ENCODE results near the gene GADD45G. TPM values are rescaled to one million over a fixed set of nuclear protein-coding genes. Genes with fewer than 3 reads are reported as not detected.

Gene GADD45G
- total RNA-seq, 1 experiment from 2014 or later: 0.39 TPM

- POLR2A ChIA-PET (ENCODE audit: low non-redundant PET): no interaction called here
- CTCF ChIA-PET: no interaction called here
- TF ChIP-seq CTCF (conservative IDR thresholded peaks at IDR 0.05; ENCODE audit: low read depth, low read length) (no peak), EZH2 (IDR thresholded peaks at IDR 0.05; ENCODE audit: borderline replicate concordance, low read depth, low read length, poor library complexity, severe bottlenecking) (no peak)
- Histone ChIP-seq H3K27me3 (replicated peaks; ENCODE audit: insufficient read depth, low read depth, low read length, poor library complexity) (no peaks in the 10 kb centered on the region), H3K4me3 (ENCODE audit: low read depth, low read length, poor library complexity, severe bottlenecking) (no peak overlapping the region), H3K9me3 (ENCODE audit: low read depth, low read length, poor library complexity, severe bottlenecking) (no peaks in the 10 kb centered on the region), H3K36me3 (ENCODE audit: insufficient read depth, low read length, poor library complexity, severe bottlenecking) (no peaks in the 10 kb centered on the region), H3K27ac (ENCODE audit: low read depth, low read length, poor library complexity, severe bottlenecking) (no peak overlapping the region), H3K4me1 (ENCODE audit: insufficient read depth, low read length, poor library complexity, severe bottlenecking) (no peaks in the 10 kb centered on the region)
- no peak for DNase-seq (ENCODE audit: low spot score)
- intact Hi-C loops (cut with micrococcal nuclease; ENCODE audit: unreplicated experiment): no loop called here
- BruUV-seq (replicated peaks): no TSS peak
Measured at GRCh38 chr9:89642789-89643188, 38.0 kb downstream of the GADD45G start.

GRCh38 chr9:89646189-89646939 is 41.6 kb downstream of the GADD45G start:
- POLR2A ChIA-PET (ENCODE audit: low non-redundant PET): no interaction called here
- BruUV-seq (replicated peaks): no TSS peak
- TF ChIP-seq EZH2 (IDR thresholded peaks at IDR 0.05; ENCODE audit: borderline replicate concordance, low read depth, low read length, poor library complexity, severe bottlenecking) (no peak), CTCF (conservative IDR thresholded peaks at IDR 0.05; ENCODE audit: low read depth, low read length) (no peak)
- CTCF ChIA-PET: no interaction called here
- Histone ChIP-seq H3K4me3 (ENCODE audit: low read depth, low read length, poor library complexity, severe bottlenecking) (no peak overlapping the region), H3K27ac (ENCODE audit: low read depth, low read length, poor library complexity, severe bottlenecking) (no peak overlapping the region), H3K36me3 (ENCODE audit: insufficient read depth, low read length, poor library complexity, severe bottlenecking) (no peaks in the 10 kb centered on the region), H3K27me3 (replicated peaks; ENCODE audit: insufficient read depth, low read depth, low read length, poor library complexity) (no peaks in the 10 kb centered on the region), H3K9me3 (ENCODE audit: low read depth, low read length, poor library complexity, severe bottlenecking) (no peaks in the 10 kb centered on the region), H3K4me1 (ENCODE audit: insufficient read depth, low read length, poor library complexity, severe bottlenecking) (no peaks in the 10 kb centered on the region)
- no peak for DNase-seq (ENCODE audit: low spot score)
- intact Hi-C loops (cut with micrococcal nuclease; ENCODE audit: unreplicated experiment): no loop called here

GRCh38 chr9:89647366-89648128 is 42.7 kb downstream of the GADD45G start:
- Histone ChIP-seq H3K27ac (ENCODE audit: low read depth, low read length, poor library complexity, severe bottlenecking) (no peak overlapping the region), H3K4me1 (ENCODE audit: insufficient read depth, low read length, poor library complexity, severe bottlenecking) (no peaks in the 10 kb centered on the region), H3K4me3 (ENCODE audit: low read depth, low read length, poor library complexity, severe bottlenecking) (no peak overlapping the region), H3K36me3 (ENCODE audit: insufficient read depth, low read length, poor library complexity, severe bottlenecking) (no peaks in the 10 kb centered on the region), H3K27me3 (replicated peaks; ENCODE audit: insufficient read depth, low read depth, low read length, poor library complexity) (no peaks in the 10 kb centered on the region), H3K9me3 (ENCODE audit: low read depth, low read length, poor library complexity, severe bottlenecking) (no peaks in the 10 kb centered on the region)
- no TSS peak for BruUV-seq (replicated peaks)
- POLR2A ChIA-PET (ENCODE audit: low non-redundant PET): no interaction called here
- intact Hi-C loops (cut with micrococcal nuclease; ENCODE audit: unreplicated experiment): no loop called here
- TF ChIP-seq CTCF (conservative IDR thresholded peaks at IDR 0.05; ENCODE audit: low read depth, low read length) (no peak), EZH2 (IDR thresholded peaks at IDR 0.05; ENCODE audit: borderline replicate concordance, low read depth, low read length, poor library complexity, severe bottlenecking) (no peak)
- CTCF ChIA-PET: no interaction called here
- no peak for DNase-seq (ENCODE audit: low spot score)

Data from A673 (cell line).